ENCODE measurements around the gene CDK15. TPM values are rescaled to one million over a fixed set of nuclear protein-coding genes. Genes with fewer than 3 reads are reported as not detected.

The CDK15 gene
- total RNA-seq, 1 donor from 2014 or later: 6.8 TPM

GRCh38 chr2:201765799-201766198, 40.5 kb upstream of the CDK15 start:
- no peak for TF ChIP-seq CTCF (IDR thresholded peaks at IDR 0.05; ENCODE audit: unreplicated experiment)

GRCh38 chr2:201768918-201769317, 37.4 kb upstream of the CDK15 start:
- no peak for TF ChIP-seq CTCF (IDR thresholded peaks at IDR 0.05; ENCODE audit: unreplicated experiment)
- H3K27ac Mint-ChIP-seq: peak overlapping the region; percentile 78
- no peaks in the 10 kb centered on the region for H3K27me3 Mint-ChIP-seq (ENCODE audit: low read depth)
- H3K4me1 Mint-ChIP-seq: peaks cover 17% of the 10 kb centered on the region
- DNase-seq (ENCODE audit: low spot score in 2 of 2, unreplicated experiment in 2 of 2): no peak
- no peak overlapping the region for H3K4me3 Mint-ChIP-seq
- H3K9me3 Mint-ChIP-seq: no peaks in the 10 kb centered on the region
- H3K36me3 Mint-ChIP-seq: peaks cover 12% of the 10 kb centered on the region

More at GRCh38 chr2:201765799-201766198, 40.5 kb upstream of the CDK15 start:
- H3K36me3 Mint-ChIP-seq: peaks cover 21% of the 10 kb centered on the region
- H3K9me3 Mint-ChIP-seq: no peaks in the 10 kb centered on the region
- peaks cover 11% of the 10 kb centered on the region for H3K4me1 Mint-ChIP-seq
- H3K4me3 Mint-ChIP-seq: no peak overlapping the region
- H3K27ac Mint-ChIP-seq: no peak overlapping the region
- no peak for DNase-seq (ENCODE audit: low spot score in 2 of 2, unreplicated experiment in 2 of 2)
- no peaks in the 10 kb centered on the region for H3K27me3 Mint-ChIP-seq (ENCODE audit: low read depth)

- Mint-ChIP-seq H3K36me3 (peaks cover 9% of the 10 kb centered on the region), H3K9me3 (no peaks in the 10 kb centered on the region), H3K4me3 (no peak overlapping the region), H3K27ac (no peak overlapping the region), H3K4me1 (peaks cover 17% of the 10 kb centered on the region), H3K27me3 (ENCODE audit: low read depth) (no peaks in the 10 kb centered on the region)
- TF ChIP-seq CTCF (IDR thresholded peaks at IDR 0.05; ENCODE audit: unreplicated experiment): no peak
- no peak for DNase-seq (ENCODE audit: low spot score in 2 of 2, unreplicated experiment in 2 of 2)
Measured at GRCh38 chr2:201769666-201770373, 36.5 kb upstream of the CDK15 start.

GRCh38 chr2:201773990-201774389, 32.3 kb upstream of the CDK15 start:
- Mint-ChIP-seq H3K4me3 (no peak overlapping the region), H3K27ac (no peak overlapping the region), H3K36me3 (peaks cover 1% of the 10 kb centered on the region), H3K9me3 (no peaks in the 10 kb centered on the region), H3K27me3 (ENCODE audit: low read depth) (no peaks in the 10 kb centered on the region), H3K4me1 (peaks cover 29% of the 10 kb centered on the region)
- no peak for TF ChIP-seq CTCF (IDR thresholded peaks at IDR 0.05; ENCODE audit: unreplicated experiment)
- no peak for DNase-seq (ENCODE audit: low spot score in 2 of 2, unreplicated experiment in 2 of 2)

GRCh38 chr2:201774546-201774945, 31.8 kb upstream of the CDK15 start:
- no peak for DNase-seq (ENCODE audit: low spot score in 2 of 2, unreplicated experiment in 2 of 2)
- Mint-ChIP-seq H3K36me3 (peaks cover 1% of the 10 kb centered on the region), H3K27ac (no peak overlapping the region), H3K9me3 (no peaks in the 10 kb centered on the region), H3K4me1 (peaks cover 28% of the 10 kb centered on the region), H3K27me3 (ENCODE audit: low read depth) (no peaks in the 10 kb centered on the region), H3K4me3 (no peak overlapping the region)
- no peak for TF ChIP-seq CTCF (IDR thresholded peaks at IDR 0.05; ENCODE audit: unreplicated experiment)
